GM19438 (cell line): ENCODE results near the gene NLGN1.

Source experiments
- ATAC-seq: cut with Tn5 transposase; IDR thresholded peaks from one replicate; pipeline ENCODE4 v1.9.1; 2021; ENCODE audit warnings: low read depth; ENCODE audit not compliant: unreplicated experiment

NLGN1 gene

DNA sequence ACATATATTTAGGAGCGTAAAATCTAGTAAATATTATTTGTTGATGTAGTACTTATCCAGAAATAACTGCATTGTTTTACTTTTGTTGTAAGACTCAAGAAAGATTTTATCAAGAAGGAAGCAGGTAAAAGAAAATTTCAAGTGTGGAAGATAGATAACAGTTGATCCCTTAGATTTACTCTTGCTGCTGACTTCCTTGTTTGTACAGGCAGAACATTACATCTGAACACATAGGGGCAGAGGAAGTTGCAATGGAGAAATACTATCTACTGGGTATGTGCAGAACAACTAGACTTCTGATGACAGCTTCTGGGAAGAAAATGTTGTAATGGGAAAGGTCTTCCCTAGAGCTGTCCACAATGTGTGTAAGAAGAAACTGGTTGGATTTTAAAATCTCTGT is 350.6 kb downstream of the NLGN1 start:
- ATAC-seq, result no peak

DNA sequence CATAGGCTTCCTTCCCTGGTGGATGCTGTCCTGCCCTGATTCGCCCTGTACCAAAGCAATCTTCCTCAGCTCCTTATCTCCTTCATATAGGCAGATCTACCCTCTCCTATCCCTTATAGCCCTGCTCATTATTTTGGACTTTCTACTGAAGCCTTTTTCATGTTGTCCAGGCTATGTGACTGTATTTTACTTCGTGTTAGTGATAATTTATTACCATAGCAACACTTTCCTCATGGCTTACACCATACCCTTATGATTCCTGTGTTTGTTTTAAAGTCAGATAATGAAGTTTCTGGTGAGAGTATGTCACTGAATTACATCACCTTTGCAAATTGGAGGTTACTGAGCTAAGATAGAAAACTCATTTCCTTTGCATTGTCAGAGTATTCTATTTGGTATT is 352.6 kb downstream of the NLGN1 start:
- ATAC-seq, result no peak

DNA sequence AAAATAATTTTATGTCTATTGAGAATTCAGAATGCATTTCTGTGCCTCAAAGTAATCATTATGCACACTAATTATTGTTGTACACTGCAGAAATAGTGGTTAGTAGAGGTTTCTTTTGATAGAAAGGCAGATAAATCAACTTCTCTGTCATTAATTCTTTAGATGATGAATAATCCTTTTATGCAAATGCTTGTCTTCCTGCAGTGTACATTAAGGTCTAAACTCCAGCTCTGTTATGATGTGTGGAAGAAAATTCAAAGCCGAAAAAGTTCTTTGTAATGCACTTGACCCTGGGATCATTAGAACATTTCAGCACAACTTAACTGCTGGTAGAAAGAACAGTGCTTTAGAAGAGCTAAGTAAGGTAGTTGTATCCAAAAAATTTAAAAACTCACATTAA is 353.0 kb downstream of the NLGN1 start:
- no peak for ATAC-seq

DNA sequence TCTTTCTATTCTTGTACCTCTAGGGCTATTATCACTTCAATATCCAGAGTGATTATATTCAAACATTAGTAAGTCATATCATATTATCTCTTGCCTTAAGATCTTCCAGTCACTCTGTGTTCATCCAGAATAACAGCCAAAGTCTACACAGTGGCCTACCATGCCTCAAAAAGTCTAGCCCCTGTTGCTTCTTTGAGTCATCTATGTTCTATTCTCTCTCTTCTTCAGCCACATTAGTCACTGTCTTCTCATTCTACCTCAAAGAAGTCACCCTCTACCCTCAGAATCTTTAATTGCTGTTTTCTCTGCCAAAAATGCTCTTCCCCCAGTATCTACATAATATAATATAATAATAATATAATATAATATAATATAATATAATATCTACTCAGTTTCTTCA is 356.0 kb downstream of the NLGN1 start:
- no peak for ATAC-seq

DNA sequence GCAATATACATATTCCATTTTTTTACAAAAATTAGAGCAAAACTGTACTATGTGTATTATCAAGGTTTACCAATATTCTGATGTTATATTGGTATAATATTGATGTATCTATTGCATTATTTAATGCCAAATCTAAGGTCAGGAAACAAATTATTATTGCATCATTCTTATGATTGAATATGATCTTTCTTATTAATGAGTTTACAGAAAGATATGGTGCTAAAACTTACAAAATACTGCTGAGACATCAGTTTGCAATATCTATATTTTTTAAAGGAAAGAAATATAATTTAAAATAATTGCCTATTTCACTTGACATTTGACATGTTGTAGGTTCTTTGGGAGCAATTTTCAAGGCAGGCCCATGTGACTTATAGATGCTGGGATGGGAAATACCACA is 357.6 kb downstream of the NLGN1 start:
- no peak for ATAC-seq

DNA sequence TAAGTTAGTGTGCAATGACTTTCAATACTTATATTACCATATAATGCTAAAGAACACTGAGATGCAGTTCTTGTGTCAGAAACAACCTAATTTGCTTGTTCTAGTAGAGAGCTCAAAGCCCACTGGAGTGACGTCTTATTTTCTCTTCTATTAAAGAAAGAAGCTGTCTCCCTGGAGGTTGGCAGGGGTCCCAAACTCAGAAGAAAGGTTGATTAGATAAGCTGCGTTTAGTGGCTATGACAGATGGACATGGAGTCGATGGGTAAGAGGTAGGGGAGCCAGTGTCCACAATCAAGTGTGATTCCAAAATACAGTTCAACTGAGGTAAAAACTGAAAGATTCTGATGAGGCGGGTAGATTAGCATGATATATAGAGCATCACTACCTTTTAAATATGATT is 363.6 kb downstream of the NLGN1 start:
- ATAC-seq, result no peak

DNA sequence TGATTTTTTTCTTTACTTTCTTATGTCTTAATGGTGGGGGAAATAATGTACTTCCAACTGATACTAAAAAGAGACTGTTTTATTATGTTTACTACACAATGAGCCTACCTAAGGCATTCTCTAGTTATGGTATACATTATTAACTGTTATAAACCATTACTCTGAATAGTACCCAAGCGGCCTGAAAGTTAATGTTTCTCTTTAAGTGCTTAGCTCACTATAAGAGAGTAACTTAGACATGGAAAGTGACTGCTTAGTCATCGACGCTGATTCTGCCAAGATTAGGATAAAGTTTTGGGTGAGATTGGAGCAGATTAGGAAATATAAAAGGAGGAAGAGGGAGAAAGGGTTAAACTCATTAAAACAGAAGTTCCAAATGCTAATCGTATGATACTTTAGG is 365.0 kb downstream of the NLGN1 start:
- no peak for ATAC-seq

DNA sequence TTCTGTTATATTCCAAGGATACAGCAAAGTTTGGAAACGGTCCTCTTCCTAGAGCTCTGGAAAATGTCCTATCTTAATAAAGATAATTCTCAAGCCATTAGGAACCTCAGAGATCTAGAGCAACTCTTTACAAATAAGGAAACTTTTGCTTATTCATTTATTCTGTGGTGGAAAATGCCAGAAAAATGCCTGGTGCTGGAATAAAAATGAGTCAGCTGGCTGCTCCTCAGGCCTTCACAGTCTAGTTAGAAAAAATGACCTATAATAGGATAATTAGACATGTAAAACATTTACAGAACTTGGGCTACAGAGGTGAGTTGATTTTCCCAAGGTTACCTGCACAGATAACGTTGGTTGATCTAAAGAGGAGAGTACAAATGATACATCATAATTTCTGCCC is 372.5 kb downstream of the NLGN1 start:
- ATAC-seq, result no peak

DNA sequence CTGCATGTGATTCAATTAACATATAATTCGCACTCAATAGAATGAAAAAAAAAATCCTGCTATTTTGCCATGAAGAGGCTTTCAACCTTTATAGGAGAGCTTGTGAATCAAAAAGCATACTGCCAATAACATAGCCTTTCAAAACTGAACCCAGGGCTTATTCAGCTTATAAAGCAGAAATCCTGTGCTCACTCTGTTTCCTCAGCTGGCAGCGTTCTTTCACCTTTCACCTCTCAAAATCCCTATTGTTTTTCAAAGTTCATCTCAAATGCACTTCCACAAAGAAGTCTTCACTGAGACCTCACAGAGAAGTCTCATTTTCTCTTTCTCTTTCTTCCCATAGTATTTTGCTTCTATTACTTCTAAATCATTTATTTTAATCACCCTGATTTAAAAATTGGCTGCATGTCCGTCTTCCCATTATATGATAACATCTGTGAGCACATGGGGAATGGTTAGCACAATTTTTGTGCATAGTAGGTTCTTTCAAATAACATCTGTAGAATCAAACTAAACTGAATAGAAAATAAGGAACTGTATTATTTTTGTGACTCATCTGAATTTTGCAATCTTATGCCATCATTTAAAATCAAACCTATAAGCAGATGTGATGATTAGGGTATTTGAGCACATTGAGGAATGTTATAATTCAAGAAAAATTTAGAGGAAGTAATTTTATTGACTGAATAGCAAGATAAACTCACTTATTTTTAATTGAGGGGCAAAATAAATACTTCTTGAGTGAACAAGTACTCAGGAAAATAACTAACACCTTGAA is 373.4 kb downstream of the NLGN1 start:
- ATAC-seq, result no peak

DNA sequence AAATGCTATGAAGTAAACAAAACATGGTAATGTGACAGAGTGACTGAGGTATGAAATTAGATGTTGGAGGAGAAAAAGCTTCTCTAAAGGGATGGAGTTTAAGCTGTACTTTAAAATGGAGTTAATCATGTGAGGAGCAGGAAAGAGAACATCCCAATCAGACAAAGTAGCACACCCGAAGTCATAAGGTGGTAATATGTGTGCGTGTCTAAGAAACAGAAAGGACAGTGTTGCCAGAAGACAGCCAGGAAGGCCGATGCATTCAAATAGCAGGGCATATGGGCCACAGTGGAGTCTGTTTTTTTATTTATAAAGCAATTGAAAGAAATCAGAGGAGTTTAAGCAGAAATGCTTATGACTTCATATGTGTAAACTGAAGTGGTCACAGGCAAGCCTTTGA is 376.3 kb downstream of the NLGN1 start:
- no peak for ATAC-seq

DNA sequence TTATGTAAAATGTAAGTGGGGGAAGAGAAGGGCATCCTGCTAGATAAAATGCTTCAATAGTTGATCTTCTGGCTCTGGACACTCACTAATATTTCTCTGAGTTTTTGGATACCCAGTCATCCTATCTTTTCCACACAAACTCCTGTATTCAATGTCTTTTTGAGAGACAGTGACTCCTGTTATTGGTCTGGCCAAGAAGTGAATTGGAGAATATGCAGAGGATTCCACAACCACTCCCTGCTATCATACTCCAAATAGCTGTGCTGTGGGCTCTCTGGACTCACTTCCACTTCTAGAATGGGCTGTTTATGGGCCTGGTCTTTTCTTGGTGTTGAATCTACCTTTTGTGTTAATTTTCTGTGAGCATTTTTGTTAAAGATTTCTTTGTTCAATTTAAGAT is 376.8 kb downstream of the NLGN1 start:
- no peak for ATAC-seq

DNA sequence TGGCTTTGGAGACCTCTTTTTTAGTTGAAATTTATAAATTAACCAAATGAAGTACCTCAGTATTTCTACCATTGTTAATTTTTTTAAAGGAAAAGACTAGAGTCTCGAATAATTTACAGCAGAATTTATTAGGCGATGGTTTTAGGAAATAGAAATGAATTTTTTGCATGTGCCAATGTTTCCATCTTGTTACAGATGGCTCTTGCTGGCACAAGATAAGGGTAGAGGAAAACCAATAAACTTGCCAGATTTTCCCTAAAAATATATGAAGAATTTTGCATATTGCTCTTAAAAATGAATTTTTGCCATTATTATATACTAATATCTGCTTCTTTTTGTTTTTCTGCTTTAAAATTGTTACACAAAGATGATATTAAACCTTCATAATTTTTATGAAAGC is 380.7 kb downstream of the NLGN1 start:
- no peak for ATAC-seq

DNA sequence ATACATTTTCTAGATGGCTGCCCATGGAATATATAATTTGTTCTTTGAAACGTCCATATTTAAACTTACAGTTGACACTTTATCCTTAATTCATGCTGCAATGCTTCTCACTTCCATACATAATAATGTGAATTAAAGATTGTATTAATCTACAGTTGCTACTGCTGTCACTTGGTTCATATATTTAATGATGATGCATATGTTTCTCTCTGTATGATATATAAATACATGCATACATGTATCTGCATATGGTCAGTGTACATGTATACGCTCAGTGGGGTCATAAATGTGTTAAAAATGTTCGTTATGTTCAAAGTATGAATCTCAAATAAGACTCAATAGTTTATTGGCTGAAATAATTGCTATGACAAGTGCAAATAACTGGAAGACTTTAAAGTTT is 382.5 kb downstream of the NLGN1 start:
- ATAC-seq, result no peak

DNA sequence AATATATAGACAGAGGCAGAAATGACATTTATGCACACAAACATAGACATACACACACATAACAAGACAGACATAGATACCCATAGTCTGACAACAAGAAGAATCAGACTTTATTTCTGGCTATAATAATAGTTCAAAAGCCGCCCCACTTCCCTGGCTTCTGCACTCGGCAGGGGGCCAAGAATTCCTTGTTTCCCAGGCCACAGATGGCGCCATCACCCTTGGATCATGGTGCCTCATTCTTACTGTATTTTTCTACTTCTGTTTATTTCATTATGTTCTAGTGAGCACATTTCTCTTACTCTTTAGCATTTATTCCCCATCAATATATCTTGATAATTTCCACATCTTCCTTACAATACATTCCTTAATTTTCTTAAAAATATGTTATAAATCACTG is 387.5 kb downstream of the NLGN1 start:
- ATAC-seq, result no peak

DNA sequence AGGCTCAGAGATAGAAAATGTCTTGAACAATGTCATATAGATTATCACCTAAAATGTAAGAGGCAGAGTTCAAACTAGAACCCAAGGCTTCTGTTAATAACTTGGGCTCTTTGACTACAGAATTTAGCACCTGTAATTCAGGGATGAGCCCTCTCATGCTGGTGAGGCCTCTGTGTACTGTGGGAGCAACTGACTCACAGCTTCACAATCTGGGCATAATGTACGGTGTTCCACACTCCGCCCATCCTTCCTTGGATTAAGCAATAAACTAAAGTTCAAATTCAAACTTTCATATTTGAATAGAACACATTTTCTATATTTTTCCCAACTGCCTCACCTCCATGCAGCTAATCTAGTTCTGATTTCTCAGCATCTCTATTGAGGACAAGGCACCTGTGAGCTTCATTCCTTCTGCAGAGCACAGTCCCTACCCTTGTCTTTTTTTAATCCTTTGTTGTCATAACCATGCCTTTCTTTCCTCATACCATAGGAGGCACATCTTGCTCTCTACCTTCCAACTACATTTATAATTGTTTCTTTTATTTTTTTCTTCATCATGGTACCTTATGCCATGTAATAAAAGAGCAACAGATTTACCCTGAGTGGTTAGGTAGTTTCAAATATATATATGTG is 392.1 kb downstream of the NLGN1 start:
- ATAC-seq, result no peak

DNA sequence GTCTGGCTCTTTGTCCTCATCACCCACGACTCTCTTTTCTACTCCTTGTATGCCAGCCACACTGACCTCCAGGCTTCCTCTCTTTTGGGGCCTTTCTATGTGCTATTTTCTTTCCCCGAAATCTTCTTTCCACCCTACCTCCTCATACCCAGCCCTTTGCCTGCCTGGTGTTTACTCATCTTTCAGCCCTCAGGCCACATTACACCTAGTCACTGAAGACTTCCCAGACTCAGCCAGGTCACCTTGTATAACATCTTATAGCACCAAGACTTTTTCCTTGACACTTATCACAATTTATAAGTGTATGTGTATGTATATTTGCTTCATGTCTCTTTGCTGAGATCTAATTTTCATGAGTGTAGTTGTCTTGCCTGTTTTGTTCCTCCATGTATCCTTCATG is 396.4 kb downstream of the NLGN1 start:
- ATAC-seq, result no peak

DNA sequence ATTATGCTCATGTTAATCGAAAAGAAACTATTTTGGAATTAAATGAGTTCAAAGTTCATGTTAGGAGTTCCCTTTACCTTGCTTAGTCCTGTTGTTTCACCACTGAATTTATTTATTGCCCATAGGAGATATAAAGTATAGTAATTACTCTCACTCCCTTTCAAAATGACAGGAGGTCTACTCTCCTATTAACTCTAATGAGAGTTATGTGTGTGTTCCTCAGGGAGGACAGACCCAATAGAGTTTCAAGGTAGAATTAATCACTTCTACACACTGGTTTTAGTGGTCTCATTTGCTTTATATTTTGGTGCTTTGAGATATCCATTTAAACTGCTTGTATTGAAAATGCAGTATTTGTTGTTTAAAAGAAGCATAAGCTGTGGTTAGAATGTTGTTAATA is 398.9 kb downstream of the NLGN1 start:
- ATAC-seq, result no peak

DNA sequence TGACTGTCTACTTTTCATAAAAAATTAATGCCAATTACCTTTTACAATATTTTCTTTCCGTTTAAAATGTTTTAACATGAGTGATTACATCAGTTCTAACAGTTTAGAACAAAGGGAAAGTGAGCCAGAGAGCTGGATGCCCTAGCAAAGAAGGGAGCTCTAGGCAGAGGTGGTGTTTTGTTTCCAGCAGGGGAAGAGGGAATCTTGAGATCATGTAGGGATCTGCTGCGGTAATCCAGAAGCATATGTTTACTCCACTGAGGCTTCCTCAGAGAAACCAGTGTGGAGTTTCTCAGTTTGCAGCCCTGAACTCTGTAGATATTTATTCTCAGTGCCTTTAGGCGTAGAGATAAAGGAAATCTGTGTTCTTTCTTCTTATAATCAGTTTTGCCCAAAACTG is 399.3 kb downstream of the NLGN1 start:
- ATAC-seq, result no peak

DNA sequence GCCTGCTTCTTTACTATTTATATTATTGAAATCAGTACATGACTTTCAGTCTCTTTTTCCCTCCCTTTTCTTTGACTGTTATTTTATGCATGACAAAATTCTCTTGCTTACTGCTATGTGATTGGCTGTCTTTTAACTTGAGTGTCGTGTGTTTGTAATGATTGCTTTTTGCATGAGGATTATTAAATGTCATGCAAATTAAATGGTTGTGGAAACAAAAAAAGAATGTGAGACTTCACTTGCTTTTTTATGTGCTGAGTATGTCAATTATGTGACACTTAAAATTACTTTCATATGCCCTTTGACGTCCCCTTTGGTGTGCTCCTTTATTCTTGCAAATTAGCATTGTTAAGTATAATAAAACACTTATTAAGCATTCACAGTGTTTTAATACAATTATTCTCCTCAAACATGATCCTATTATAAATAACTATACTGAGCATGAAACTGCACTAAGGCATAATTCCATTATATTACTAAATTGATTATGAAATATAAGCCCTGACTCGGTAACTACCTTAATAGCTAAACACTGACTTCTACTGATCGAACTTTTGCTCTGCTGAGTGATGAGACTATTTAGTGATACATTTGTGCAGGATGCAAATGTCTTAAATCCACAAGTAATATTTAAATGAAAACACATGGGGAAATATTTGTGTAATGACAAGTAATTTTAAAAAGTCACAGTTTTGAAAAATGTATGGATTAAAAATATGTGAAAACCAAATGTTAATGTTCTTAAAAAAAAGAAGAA is 401.7 kb downstream of the NLGN1 start:
- no peak for ATAC-seq

DNA sequence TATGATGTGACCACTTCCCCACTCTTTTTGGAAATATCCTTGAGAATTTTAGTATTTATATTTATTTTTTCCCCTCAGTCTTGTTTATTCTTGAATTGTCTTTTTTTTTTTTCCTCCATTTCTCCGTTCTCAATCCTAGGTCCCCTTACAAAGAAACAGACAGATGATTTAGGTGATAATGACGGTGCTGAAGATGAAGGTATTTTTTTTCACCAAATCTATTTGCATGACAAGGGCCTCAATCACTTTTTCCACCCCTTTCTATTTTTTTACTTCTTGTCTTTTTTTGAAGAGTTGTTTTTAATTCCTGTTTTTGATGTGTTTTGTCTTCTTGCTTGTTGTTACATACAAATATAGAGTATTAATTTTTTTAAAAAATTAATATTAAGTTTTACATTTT is 402.6 kb downstream of the NLGN1 start:
- no peak for ATAC-seq

DNA sequence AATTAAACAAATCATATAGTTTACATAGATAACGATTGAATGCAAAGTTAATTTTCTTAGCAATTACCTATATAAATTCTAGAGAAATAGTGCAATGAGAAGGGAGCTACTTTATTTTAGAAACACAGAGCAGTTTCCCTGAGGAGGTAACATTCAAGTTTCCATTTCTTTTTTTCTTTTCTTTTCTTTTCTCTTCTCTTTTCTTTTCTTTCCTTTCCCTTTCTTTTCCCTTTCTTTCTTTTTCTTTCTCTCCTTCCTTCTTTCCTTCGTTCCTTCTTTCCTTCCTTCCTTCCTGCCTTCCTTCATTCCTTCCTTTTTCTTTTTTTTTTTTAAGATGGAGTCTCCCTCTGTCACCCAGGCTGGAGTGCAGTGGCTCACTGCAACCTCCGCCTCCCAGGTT is 417.3 kb downstream of the NLGN1 start:
- ATAC-seq, result no peak

DNA sequence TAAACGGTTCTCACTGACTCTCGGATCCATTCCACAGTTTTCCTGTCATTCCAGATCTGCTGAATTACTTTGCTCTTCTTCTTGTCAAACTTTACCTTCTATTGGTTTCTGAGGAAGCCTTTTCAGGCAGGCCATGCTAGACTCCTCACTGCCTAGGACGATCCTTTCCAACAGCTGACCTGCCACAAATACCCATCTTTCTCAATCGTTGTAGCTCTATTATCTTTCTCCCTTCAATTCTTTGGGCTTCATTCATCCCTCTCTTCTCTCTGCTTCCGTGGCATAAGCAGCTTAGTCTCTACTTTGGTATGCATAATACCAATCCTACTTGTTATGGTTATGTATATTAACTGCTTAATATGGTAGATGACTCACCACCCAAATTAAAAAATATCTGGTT is 421.8 kb downstream of the NLGN1 start:
- no peak for ATAC-seq
